ENCODE results near the gene C2orf69. TPM values are rescaled to one million over a fixed set of nuclear protein-coding genes. Genes with fewer than 3 reads are reported as not detected.

C2orf69 gene
- total RNA-seq, 1 donor from 2014 or later = 8.0 TPM

DNA sequence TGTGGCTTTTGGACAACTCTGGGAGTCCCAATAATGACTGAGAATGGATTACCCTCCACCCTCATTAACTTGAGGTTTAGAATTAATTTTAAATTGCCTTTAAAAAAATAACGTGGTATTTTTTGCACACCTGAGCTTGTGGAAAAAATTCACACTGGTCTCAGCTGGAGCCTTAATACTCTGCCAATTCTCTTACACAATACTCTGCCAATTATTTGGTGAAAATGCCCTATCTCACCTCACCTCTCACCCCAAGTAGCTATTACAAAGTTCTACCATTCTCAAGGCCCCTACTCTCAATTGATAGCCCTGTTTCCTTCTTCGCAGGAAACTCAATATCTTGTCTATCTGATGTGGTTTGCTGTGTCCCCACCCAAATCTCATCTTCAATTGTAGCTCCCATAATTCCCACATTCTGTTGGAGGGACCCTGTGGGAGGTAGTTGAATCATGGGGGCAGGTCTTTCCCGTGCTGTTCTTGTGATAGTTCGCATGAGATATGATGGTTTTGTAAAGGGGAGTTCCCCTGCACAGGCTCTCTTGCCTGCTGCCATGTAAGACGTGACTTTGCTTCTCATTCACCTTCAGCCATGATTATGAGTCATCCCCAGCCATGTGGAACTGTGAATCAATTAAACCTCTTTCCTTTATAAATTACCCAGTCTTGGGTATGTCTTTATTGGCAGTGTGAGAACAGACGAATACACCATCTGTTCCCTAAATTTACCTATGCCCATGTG, 27.4 kb upstream of the C2orf69 start:
- intact Hi-C loops (cut with micrococcal nuclease) = no loop called here
- no peaks in the 10 kb centered on the region for H3K4me1 ChIP-seq
- H3K4me3 ChIP-seq = no peak overlapping the region
- H3K27me3 ChIP-seq (ENCODE audit: low read depth) = peaks cover 12% of the 10 kb centered on the region
- H3K36me3 ChIP-seq = no peaks in the 10 kb centered on the region
- DNase-seq = no peak
- TF ChIP-seq, protein P1, sequence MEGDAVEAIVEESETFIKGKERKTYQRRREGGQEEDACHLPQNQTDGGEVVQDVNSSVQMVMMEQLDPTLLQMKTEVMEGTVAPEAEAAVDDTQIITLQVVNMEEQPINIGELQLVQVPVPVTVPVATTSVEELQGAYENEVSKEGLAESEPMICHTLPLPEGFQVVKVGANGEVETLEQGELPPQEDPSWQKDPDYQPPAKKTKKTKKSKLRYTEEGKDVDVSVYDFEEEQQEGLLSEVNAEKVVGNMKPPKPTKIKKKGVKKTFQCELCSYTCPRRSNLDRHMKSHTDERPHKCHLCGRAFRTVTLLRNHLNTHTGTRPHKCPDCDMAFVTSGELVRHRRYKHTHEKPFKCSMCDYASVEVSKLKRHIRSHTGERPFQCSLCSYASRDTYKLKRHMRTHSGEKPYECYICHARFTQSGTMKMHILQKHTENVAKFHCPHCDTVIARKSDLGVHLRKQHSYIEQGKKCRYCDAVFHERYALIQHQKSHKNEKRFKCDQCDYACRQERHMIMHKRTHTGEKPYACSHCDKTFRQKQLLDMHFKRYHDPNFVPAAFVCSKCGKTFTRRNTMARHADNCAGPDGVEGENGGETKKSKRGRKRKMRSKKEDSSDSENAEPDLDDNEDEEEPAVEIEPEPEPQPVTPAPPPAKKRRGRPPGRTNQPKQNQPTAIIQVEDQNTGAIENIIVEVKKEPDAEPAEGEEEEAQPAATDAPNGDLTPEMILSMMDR (IDR thresholded peaks at IDR 0.05; ENCODE audit: borderline replicate concordance) = no peak
- no peak overlapping the region for H3K27ac ChIP-seq (replicated peaks)
- H3K9me3 ChIP-seq (replicated peaks) = peaks cover 7% of the 10 kb centered on the region

DNA sequence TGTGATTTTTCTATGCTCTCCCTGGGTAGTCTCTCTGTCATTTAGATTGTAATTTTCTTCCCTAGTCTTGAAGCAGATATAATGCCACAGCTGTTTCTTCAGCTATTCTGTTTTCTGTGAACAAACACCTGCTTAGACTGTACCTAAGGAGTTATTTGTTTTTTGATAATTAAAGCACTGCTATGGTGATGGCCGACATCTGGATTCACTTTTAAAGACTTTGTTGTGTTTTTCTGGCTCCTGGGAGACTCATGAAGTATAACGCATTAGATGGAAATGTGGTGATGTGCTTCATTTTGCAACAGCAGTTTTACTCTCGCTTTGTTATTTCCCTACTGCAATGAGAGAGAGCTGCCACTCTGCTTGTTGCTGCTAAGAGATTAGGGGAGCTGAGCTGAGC, 15.7 kb upstream of the C2orf69 start:
- intact Hi-C loops (cut with micrococcal nuclease) = no loop called here
- DNase-seq = no peak
- no peaks in the 10 kb centered on the region for H3K27me3 ChIP-seq (ENCODE audit: low read depth)
- no peak overlapping the region for H3K27ac ChIP-seq (replicated peaks)
- no peaks in the 10 kb centered on the region for H3K36me3 ChIP-seq
- no peaks in the 10 kb centered on the region for H3K4me1 ChIP-seq
- no peak overlapping the region for H3K4me3 ChIP-seq
- H3K9me3 ChIP-seq (replicated peaks) = peaks cover 10% of the 10 kb centered on the region
- TF ChIP-seq, protein P1 (IDR thresholded peaks at IDR 0.05; ENCODE audit: borderline replicate concordance) = no peak

DNA sequence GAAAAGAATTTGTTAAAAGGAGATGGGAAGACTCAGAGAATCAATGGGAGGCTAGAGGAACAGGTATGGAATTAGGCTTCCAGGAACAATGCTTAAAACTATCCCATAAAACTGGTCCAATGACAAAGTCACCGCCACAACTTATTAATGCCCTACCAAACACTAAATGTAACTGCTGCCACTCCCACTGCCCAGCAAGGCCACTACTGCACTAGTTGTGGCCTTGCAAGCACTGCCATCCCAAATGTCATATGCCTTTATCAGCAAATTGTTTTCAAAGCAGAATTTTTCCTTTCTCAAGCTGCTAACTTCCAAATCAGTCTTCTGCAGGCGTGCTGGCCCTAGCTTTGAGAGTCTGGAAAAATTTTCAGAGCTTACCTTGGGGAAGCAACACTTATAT, 14.5 kb upstream of the C2orf69 start:
- TF ChIP-seq, protein P1 (IDR thresholded peaks at IDR 0.05; ENCODE audit: borderline replicate concordance) = no peak
- no peak for DNase-seq

DNA sequence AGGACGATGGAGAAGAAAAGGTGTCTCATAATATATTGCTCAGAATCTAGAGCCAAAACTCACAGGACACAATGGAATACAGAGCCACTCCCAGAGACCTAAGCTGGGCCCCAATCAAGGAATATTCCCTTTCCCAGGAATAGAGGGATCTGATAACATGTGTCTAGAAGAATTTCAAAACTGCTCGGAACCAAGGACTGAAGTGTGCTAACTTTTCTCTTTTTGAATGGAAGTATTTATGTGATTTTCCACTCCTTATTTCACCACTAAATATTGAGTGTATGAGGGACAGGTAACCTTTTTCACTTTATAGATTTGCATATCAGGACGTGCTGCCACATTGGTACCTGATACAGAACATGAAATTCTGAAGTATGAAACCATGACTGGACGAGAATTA, 9.2 kb upstream of the C2orf69 start:
- DNase-seq = no peak
- intact Hi-C loops (cut with micrococcal nuclease) = no loop called here
- no peaks in the 10 kb centered on the region for H3K36me3 ChIP-seq
- TF ChIP-seq, protein P1 (IDR thresholded peaks at IDR 0.05; ENCODE audit: borderline replicate concordance) = no peak
- no peaks in the 10 kb centered on the region for H3K9me3 ChIP-seq (replicated peaks)
- H3K4me1 ChIP-seq = no peaks in the 10 kb centered on the region
- H3K4me3 ChIP-seq = no peak overlapping the region
- H3K27ac ChIP-seq (replicated peaks) = no peak overlapping the region
- no peaks in the 10 kb centered on the region for H3K27me3 ChIP-seq (ENCODE audit: low read depth)

More for the DNA sequence above, 14.5 kb upstream of the C2orf69 start:
- H3K4me1 ChIP-seq = no peaks in the 10 kb centered on the region
- H3K9me3 ChIP-seq (replicated peaks) = peaks cover 4% of the 10 kb centered on the region
- H3K27ac ChIP-seq (replicated peaks) = no peak overlapping the region
- intact Hi-C loops (cut with micrococcal nuclease) = no loop called here
- no peaks in the 10 kb centered on the region for H3K27me3 ChIP-seq (ENCODE audit: low read depth)
- no peaks in the 10 kb centered on the region for H3K36me3 ChIP-seq
- no peak overlapping the region for H3K4me3 ChIP-seq

DNA sequence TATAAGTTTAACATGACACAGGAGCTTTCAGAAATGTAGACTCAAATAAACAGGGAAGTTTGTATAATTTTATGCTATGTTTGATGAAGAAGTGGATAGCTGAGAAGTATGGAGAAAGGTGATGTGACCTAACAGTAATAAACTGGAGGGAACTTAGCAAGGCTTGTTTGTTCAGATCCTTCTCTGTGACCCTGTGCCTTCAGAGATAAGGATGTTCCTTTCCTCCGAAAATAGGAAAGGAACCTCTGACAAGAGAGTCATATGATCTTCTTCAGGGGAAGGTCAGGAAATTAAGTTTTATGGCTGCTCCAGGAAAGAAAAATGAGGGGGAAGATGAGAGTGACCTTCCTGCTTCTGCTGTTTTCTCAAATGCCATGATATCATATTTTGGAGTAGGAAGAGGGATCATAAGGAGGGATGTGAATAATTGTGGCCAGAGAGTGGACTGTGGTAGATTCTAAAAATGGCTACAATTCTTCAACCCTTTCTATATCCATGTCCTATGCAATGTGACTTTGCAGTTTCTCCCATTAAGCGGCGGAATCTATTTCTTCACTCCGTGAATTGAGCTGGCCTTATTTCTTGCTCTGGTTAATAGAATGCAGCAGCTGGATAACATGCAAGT, 8.5 kb upstream of the C2orf69 start:
- Histone ChIP-seq H3K27ac (replicated peaks) (no peak overlapping the region), H3K4me3 (no peak overlapping the region)
- intact Hi-C loops (cut with micrococcal nuclease) = no loop called here

More for the DNA sequence above, 8.5 kb upstream of the C2orf69 start:
- Histone ChIP-seq H3K4me1 (no peaks in the 10 kb centered on the region), H3K9me3 (replicated peaks) (no peaks in the 10 kb centered on the region), H3K27me3 (ENCODE audit: low read depth) (no peaks in the 10 kb centered on the region), H3K36me3 (no peaks in the 10 kb centered on the region)
- DNase-seq = no peak
- TF ChIP-seq, protein P1 (IDR thresholded peaks at IDR 0.05; ENCODE audit: borderline replicate concordance) = no peak

Data from left ventricle myocardium inferior (tissue), 1 donor.